NCI-H446 (cell line): ENCODE data around the gene CHMP6.

Experiments
- DNase-seq, 2 experiments: peaks; one replicate each; lab custom pipeline; 2025; lab: John Stamatoyannopoulos, UW

Gene CHMP6

GRCh38 chr17:80992077-80992947 is 671 bp downstream of the CHMP6 start:
- no peak for DNase-seq

- no peak for DNase-seq
Measured at GRCh38 chr17:80992948-80993624, 1.4 kb downstream of the CHMP6 start.

- no peak for DNase-seq
Measured at GRCh38 chr17:80995131-80995530, 3.5 kb downstream of the CHMP6 start.

GRCh38 chr17:80996422-80997305 is 5.0 kb downstream of the CHMP6 start:
- no peak for DNase-seq

- DNase-seq, result no peak
Measured at GRCh38 chr17:80997424-80998117, 5.9 kb downstream of the CHMP6 start.

- DNase-seq, result no peak
Measured at GRCh38 chr17:80998118-80998747, 6.6 kb downstream of the CHMP6 start.

- no peak for DNase-seq
Measured at GRCh38 chr17:80998748-80999535, 7.3 kb downstream of the CHMP6 start.

GRCh38 chr17:80999536-81000333 is 8.1 kb downstream of the CHMP6 start:
- no peak for DNase-seq

GRCh38 chr17:81000334-81000630 is 8.6 kb downstream of the CHMP6 start:
- no peak for DNase-seq

GRCh38 chr17:81000631-81001357 is 9.2 kb downstream of the CHMP6 start:
- peak in 1 of 2 experiments; percentile 37 for DNase-seq

GRCh38 chr17:81002013-81002384 is 10.4 kb downstream of the CHMP6 start:
- no peak for DNase-seq

GRCh38 chr17:81002409-81003361 is 11.0 kb downstream of the CHMP6 start:
- DNase-seq, result peak in 1 of 2 experiments; percentile 33

GRCh38 chr17:81003711-81004475 is 12.3 kb downstream of the CHMP6 start:
- no peak for DNase-seq

GRCh38 chr17:81006891-81007290 is 15.2 kb downstream of the CHMP6 start:
- DNase-seq, result no peak

- no peak for DNase-seq
Measured at GRCh38 chr17:81008140-81008539, 16.5 kb downstream of the CHMP6 start.

- no peak for DNase-seq
Measured at GRCh38 chr17:81009136-81009535, 17.5 kb downstream of the CHMP6 start.

- no peak for DNase-seq
Measured at GRCh38 chr17:81010935-81011334, 19.3 kb downstream of the CHMP6 start.
